Astrocyte (in vitro differentiated cells and primary cell): Measurements from ENCODE around the gene DCC. TPM values are rescaled to one million over a fixed set of nuclear protein-coding genes. Genes with fewer than 3 reads are reported as not detected.
"Not testable (repeated sequence)": the region's sequence is repeated elsewhere in the genome, so short reads cannot be mapped to it uniquely, and the experiment has no call there.

ENCODE experiments used
- DNase-seq: peaks from one replicate; pipeline ENCODE4 v3.0.0-alpha.2; 2010; ENCODE audit warnings: low read depth
- FAIRE-seq: peaks from 2 replicates; lab custom pipeline; 2011; peaks lifted over from hg19 to GRCh38; lab: Jason Lieb, UNC
- H2AFZ ChIP-seq: 2 replicates; pipeline ENCODE4 v1.6.0; 2012; ENCODE audit warnings: low read depth, low read length, inconsistent platforms
- H3K27ac ChIP-seq: 2 replicates; pipeline ENCODE4 v1.5.1; 2011; ENCODE audit warnings: low read depth, low read length, inconsistent platforms
- H3K27me3 ChIP-seq: 2 replicates; pipeline ENCODE4 v1.6.0; 2011; ENCODE audit warnings: low read length, inconsistent platforms; ENCODE audit not compliant: insufficient read depth
- H3K36me3 ChIP-seq: 2 replicates; pipeline ENCODE4 v1.5.1; 2011; ENCODE audit warnings: low read length, inconsistent platforms; ENCODE audit not compliant: insufficient read depth
- H3K4me1 ChIP-seq: 2 replicates; pipeline ENCODE4 v1.5.1; 2011; ENCODE audit warnings: low read length, inconsistent platforms; ENCODE audit not compliant: insufficient read depth
- H3K4me2 ChIP-seq: 2 replicates; pipeline ENCODE4 v1.6.0; 2012; ENCODE audit warnings: low read length, inconsistent platforms
- H3K4me3 ChIP-seq: 2 replicates; pipeline ENCODE4 v1.5.1; 2011; ENCODE audit warnings: low read depth, mild to moderate bottlenecking, low read length, inconsistent platforms; ENCODE audit not compliant: insufficient read depth
- H3K79me2 ChIP-seq: 2 replicates; pipeline ENCODE4 v1.6.0; 2012; ENCODE audit warnings: mild to moderate bottlenecking, low read length, inconsistent platforms; ENCODE audit not compliant: insufficient read depth
- H3K9ac ChIP-seq: 2 replicates; pipeline ENCODE4 v1.6.0; 2012; ENCODE audit warnings: mild to moderate bottlenecking, low read length, inconsistent platforms
- H3K9me3 ChIP-seq: 2 replicates; pipeline ENCODE4 v1.5.1; 2012; ENCODE audit warnings: low read depth, mild to moderate bottlenecking, low read length, inconsistent platforms; ENCODE audit not compliant: insufficient read depth
- H4K20me1 ChIP-seq: 2 replicates; pipeline ENCODE4 v1.6.0; 2012; ENCODE audit warnings: low read length, inconsistent platforms; ENCODE audit not compliant: insufficient read depth
- H3K27ac Mint-ChIP-seq: one replicate; pipeline ENCODE4 v1.8.0; 2021; ENCODE audit warnings: mild to moderate bottlenecking, mixed read lengths; ENCODE audit not compliant: unreplicated experiment
- H3K27me3 Mint-ChIP-seq: one replicate; pipeline ENCODE4 v1.8.0; 2021; ENCODE audit warnings: low read depth, mixed read lengths; ENCODE audit not compliant: unreplicated experiment
- H3K36me3 Mint-ChIP-seq: one replicate; pipeline ENCODE4 v1.8.0; 2021; ENCODE audit warnings: low read depth, mixed read lengths; ENCODE audit not compliant: unreplicated experiment
- H3K4me1 Mint-ChIP-seq: one replicate; pipeline ENCODE4 v1.8.0; 2021; ENCODE audit warnings: low read depth, mixed read lengths; ENCODE audit not compliant: unreplicated experiment
- H3K4me3 Mint-ChIP-seq: one replicate; pipeline ENCODE4 v1.8.0; 2021; ENCODE audit warnings: mild to moderate bottlenecking, moderate library complexity, mixed read lengths; ENCODE audit not compliant: unreplicated experiment
- H3K9me3 Mint-ChIP-seq: one replicate; pipeline ENCODE4 v1.8.0; 2021; ENCODE audit warnings: mild to moderate bottlenecking, mixed read lengths; ENCODE audit not compliant: unreplicated experiment
- EZH2 ChIP-seq: IDR thresholded peaks from 2 replicates; pipeline ENCODE4 v1.6.1; 2012; ENCODE audit warnings: mild to moderate bottlenecking, low read length, inconsistent platforms; ENCODE audit not compliant: insufficient read depth
- total RNA-seq: library from RNA; stranded (reverse); gene quantifications from 2 replicates; pipeline ENCODE4 v1.2.1, GENCODE V29; 2021
- TF ChIP-seq, protein P1 (sequence below): IDR thresholded peaks from 2 replicates; pipeline ENCODE4 v1.5.1; 2011; ENCODE audit warnings: low read depth, mild to moderate bottlenecking, inconsistent platforms, low read length, moderate library complexity; ENCODE audit not compliant: insufficient read depth

DCC gene
- total RNA-seq, 1 donor from 2014 or later: 2.6 TPM

DNA sequence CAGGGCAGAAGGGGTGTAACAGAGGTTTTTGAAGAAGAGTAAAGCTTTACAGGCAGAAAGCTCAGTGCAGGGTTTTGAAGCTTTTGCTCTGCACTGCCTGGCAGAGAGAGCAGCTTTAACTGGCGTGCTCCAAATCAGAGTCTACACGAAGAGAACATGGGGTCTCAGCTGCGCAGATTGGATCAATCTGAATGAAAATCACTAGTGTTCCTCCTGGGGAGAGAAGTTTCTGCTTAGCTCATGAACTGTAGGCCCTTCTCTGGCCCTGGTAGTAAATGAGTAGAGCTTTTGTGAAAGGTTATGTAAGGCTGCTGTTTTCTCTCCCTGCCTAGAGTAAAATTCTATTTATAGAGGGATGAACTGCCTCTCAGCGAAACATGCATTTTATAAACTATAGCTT lies 13.6 kb downstream of the DCC start:
- no peaks in the 10 kb centered on the region for H3K36me3 ChIP-seq
- no peak overlapping the region for H3K4me3 Mint-ChIP-seq
- no peak overlapping the region for H3K27ac ChIP-seq
- H2AFZ ChIP-seq: no peak overlapping the region
- FAIRE-seq (no peak), DNase-seq (no peak)
- H3K79me2 ChIP-seq: no peaks in the 10 kb centered on the region
- no peak overlapping the region for H3K4me3 ChIP-seq
- H3K27ac Mint-ChIP-seq: no peak overlapping the region
- TF ChIP-seq, protein P1, sequence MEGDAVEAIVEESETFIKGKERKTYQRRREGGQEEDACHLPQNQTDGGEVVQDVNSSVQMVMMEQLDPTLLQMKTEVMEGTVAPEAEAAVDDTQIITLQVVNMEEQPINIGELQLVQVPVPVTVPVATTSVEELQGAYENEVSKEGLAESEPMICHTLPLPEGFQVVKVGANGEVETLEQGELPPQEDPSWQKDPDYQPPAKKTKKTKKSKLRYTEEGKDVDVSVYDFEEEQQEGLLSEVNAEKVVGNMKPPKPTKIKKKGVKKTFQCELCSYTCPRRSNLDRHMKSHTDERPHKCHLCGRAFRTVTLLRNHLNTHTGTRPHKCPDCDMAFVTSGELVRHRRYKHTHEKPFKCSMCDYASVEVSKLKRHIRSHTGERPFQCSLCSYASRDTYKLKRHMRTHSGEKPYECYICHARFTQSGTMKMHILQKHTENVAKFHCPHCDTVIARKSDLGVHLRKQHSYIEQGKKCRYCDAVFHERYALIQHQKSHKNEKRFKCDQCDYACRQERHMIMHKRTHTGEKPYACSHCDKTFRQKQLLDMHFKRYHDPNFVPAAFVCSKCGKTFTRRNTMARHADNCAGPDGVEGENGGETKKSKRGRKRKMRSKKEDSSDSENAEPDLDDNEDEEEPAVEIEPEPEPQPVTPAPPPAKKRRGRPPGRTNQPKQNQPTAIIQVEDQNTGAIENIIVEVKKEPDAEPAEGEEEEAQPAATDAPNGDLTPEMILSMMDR: no peak
- no peak for TF ChIP-seq EZH2
- H3K9me3 Mint-ChIP-seq: no peaks in the 10 kb centered on the region
- H3K4me2 ChIP-seq: no peak overlapping the region
- H3K27me3 Mint-ChIP-seq: peaks cover 4% of the 10 kb centered on the region
- no peaks in the 10 kb centered on the region for H3K36me3 Mint-ChIP-seq
- H3K4me1 Mint-ChIP-seq: no peaks in the 10 kb centered on the region
- H3K9ac ChIP-seq: no peak overlapping the region
- no peaks in the 10 kb centered on the region for H3K9me3 ChIP-seq
- no peaks in the 10 kb centered on the region for H3K4me1 ChIP-seq
- H4K20me1 ChIP-seq: no peaks in the 10 kb centered on the region
- H3K27me3 ChIP-seq: no peaks in the 10 kb centered on the region

DNA sequence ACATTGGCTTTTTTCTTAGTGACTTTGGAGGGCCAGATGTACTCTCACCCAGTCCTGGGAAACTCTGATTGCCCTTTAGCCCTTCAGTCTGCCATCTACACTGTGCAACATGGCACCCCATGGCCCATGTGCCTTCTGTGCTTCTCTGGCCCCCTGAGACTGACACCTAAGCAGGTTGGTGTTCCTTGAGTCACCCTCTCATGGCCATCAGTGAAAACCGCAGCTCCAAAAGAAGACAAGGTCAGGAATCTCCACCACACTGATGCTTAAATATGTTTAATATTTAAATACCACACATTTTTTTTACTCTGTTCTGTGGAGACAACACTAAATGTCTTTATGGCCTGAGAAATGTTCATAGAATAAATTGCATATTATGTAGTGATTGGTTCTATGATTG lies 23.9 kb downstream of the DCC start:
- no peaks in the 10 kb centered on the region for H3K4me1 Mint-ChIP-seq
- no peaks in the 10 kb centered on the region for H3K36me3 Mint-ChIP-seq
- no peak overlapping the region for H3K9ac ChIP-seq
- no peak overlapping the region for H3K27ac ChIP-seq
- H3K27ac Mint-ChIP-seq: no peak overlapping the region
- H3K9me3 Mint-ChIP-seq: no peaks in the 10 kb centered on the region
- no peak overlapping the region for H3K4me3 Mint-ChIP-seq
- H2AFZ ChIP-seq: no peak overlapping the region
- no peaks in the 10 kb centered on the region for H3K9me3 ChIP-seq
- TF ChIP-seq, protein P1: no peak
- no peak for TF ChIP-seq EZH2
- no peaks in the 10 kb centered on the region for H3K27me3 Mint-ChIP-seq
- H4K20me1 ChIP-seq: no peaks in the 10 kb centered on the region
- H3K4me1 ChIP-seq: no peaks in the 10 kb centered on the region
- no peaks in the 10 kb centered on the region for H3K27me3 ChIP-seq
- DNase-seq: no peak
- H3K79me2 ChIP-seq: no peaks in the 10 kb centered on the region
- no peak for FAIRE-seq
- no peaks in the 10 kb centered on the region for H3K36me3 ChIP-seq
- H3K4me3 ChIP-seq: no peak overlapping the region
- no peak overlapping the region for H3K4me2 ChIP-seq

DNA sequence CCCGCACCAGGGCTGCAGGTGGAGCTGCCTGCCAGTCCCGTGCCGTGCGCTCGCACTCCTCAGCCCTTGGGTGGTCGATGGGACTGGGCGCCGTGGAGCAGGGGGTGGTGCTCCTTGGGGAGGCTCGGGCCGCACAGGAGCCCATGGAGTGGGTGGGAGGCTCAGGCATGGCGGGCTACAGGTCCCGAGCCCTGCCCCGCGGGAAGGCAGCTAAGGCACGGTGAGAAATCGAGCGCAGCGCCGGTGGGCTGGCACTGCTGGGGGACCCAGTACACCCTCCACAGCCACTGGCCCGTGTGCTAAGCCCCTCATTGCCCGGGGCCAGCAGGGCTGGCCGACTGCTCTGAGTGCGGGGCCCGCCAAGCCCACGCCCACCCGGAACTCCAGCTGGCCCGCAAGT lies 26.9 kb downstream of the DCC start:
- H3K4me1 ChIP-seq, FAIRE-seq, H3K27me3 Mint-ChIP-seq, H3K27me3 ChIP-seq, H3K27ac Mint-ChIP-seq, H3K27ac ChIP-seq, H3K4me3 Mint-ChIP-seq, H3K9me3 ChIP-seq, H3K4me2 ChIP-seq, H3K36me3 ChIP-seq, H3K4me1 Mint-ChIP-seq, H3K9ac ChIP-seq, H2AFZ ChIP-seq, H3K9me3 Mint-ChIP-seq, H3K36me3 Mint-ChIP-seq, H3K4me3 ChIP-seq, H3K79me2 ChIP-seq, DNase-seq, H4K20me1 ChIP-seq: not testable (repeated sequence)
